Measurements from ENCODE around the gene NUTM2F.
"Not testable (repeated sequence)": the region's sequence is repeated elsewhere in the genome, so short reads cannot be mapped to it uniquely, and the experiment has no call there.

Gene NUTM2F

GRCh38 chr9:94315034-94315984 lies 13.1 kb downstream of the NUTM2F start:
- DNase-seq: not testable (repeated sequence)

- no peak for DNase-seq
These were observed 25.1 kb downstream of the NUTM2F start for GRCh38 chr9:94303321-94303720.

- no peak for DNase-seq
These were observed 26.0 kb downstream of the NUTM2F start for GRCh38 chr9:94302426-94302825.

GRCh38 chr9:94301583-94301982 lies 26.9 kb downstream of the NUTM2F start:
- no peak for DNase-seq

- DNase-seq: no peak
These were observed 27.8 kb downstream of the NUTM2F start for GRCh38 chr9:94300470-94301301.

GRCh38 chr9:94298949-94299599 lies 29.4 kb downstream of the NUTM2F start:
- peak in 1 of 56 donors; percentile 33 for DNase-seq

- no peak for DNase-seq
These were observed 38.8 kb downstream of the NUTM2F start for GRCh38 chr9:94289691-94290090.

- no peak for DNase-seq
These were observed 40.4 kb downstream of the NUTM2F start for GRCh38 chr9:94287877-94288513.

GRCh38 chr9:94286116-94286515 lies 42.3 kb downstream of the NUTM2F start:
- no peak for DNase-seq

- no peak for DNase-seq
These were observed 47.3 kb downstream of the NUTM2F start for GRCh38 chr9:94281101-94281500.

- no peak for DNase-seq
These were observed 47.9 kb downstream of the NUTM2F start for GRCh38 chr9:94280409-94280989.

GRCh38 chr9:94277885-94278536 lies 50.4 kb downstream of the NUTM2F start:
- no peak for DNase-seq

- DNase-seq: not testable (repeated sequence)
These were observed 51.4 kb downstream of the NUTM2F start for GRCh38 chr9:94277029-94277428.

- DNase-seq: no peak
These were observed 58.4 kb downstream of the NUTM2F start for GRCh38 chr9:94270009-94270408.

- DNase-seq: no peak
These were observed 59.2 kb downstream of the NUTM2F start for GRCh38 chr9:94269264-94269663.

Data from amygdala (tissue), 56 donors.